Activated effector memory CD4-positive, alpha-beta T cell treated with anti-CD3 and anti-CD28 coated beads, Interleukin-2, amount 50 U/mL, for 16 hours (primary cell): Measurements from ENCODE around the gene NLGN1.

Source experiments
- DNase-seq: peaks from one replicate; pipeline ENCODE4 v3.0.0-alpha.2; 2020

Gene NLGN1

GRCh38 chr3:173732237-173732636, 334.7 kb downstream of the NLGN1 start:
- no peak for DNase-seq

- DNase-seq = no peak
Measured at GRCh38 chr3:173733029-173733652, 335.6 kb downstream of the NLGN1 start.

- no peak for DNase-seq
Measured at GRCh38 chr3:173734473-173734872, 336.9 kb downstream of the NLGN1 start.

- DNase-seq = no peak
Measured at GRCh38 chr3:173734895-173735294, 337.4 kb downstream of the NLGN1 start.

GRCh38 chr3:173735841-173736240, 338.3 kb downstream of the NLGN1 start:
- no peak for DNase-seq

- DNase-seq = no peak
Measured at GRCh38 chr3:173737167-173737808, 339.7 kb downstream of the NLGN1 start.

- no peak for DNase-seq
Measured at GRCh38 chr3:173739726-173740125, 342.2 kb downstream of the NLGN1 start.

- no peak for DNase-seq
Measured at GRCh38 chr3:173742491-173742890, 344.9 kb downstream of the NLGN1 start.

- DNase-seq = no peak
Measured at GRCh38 chr3:173743111-173743510, 345.6 kb downstream of the NLGN1 start.

- DNase-seq = no peak
Measured at GRCh38 chr3:173743516-173743915, 346.0 kb downstream of the NLGN1 start.

- no peak for DNase-seq
Measured at GRCh38 chr3:173744479-173744878, 346.9 kb downstream of the NLGN1 start.

- DNase-seq = no peak
Measured at GRCh38 chr3:173744895-173745294, 347.4 kb downstream of the NLGN1 start.

GRCh38 chr3:173745952-173746682, 348.6 kb downstream of the NLGN1 start:
- no peak for DNase-seq

GRCh38 chr3:173747427-173747826, 349.9 kb downstream of the NLGN1 start:
- no peak for DNase-seq

GRCh38 chr3:173748105-173748504, 350.6 kb downstream of the NLGN1 start:
- no peak for DNase-seq

GRCh38 chr3:173750095-173750494, 352.6 kb downstream of the NLGN1 start:
- no peak for DNase-seq

GRCh38 chr3:173750591-173750990, 353.0 kb downstream of the NLGN1 start:
- DNase-seq = no peak

- no peak for DNase-seq
Measured at GRCh38 chr3:173753593-173753992, 356.0 kb downstream of the NLGN1 start.

GRCh38 chr3:173755161-173755560, 357.6 kb downstream of the NLGN1 start:
- DNase-seq = no peak

- DNase-seq = no peak
Measured at GRCh38 chr3:173761161-173761560, 363.6 kb downstream of the NLGN1 start.

- DNase-seq = no peak
Measured at GRCh38 chr3:173762501-173762900, 365.0 kb downstream of the NLGN1 start.

- DNase-seq = no peak
Measured at GRCh38 chr3:173770011-173770410, 372.5 kb downstream of the NLGN1 start.

GRCh38 chr3:173770796-173771573, 373.4 kb downstream of the NLGN1 start:
- DNase-seq = no peak
